K562 (cell line): ENCODE results near the gene FGF21. TPM values are rescaled to one million over a fixed set of nuclear protein-coding genes. Genes with fewer than 3 reads are reported as not detected.
A peak's percentile ranks its signal among the peaks of the same experiment; 100 is the strongest.

Experiments used
- CTBP1 ChIP-seq: fragments of 450-650 bp; IDR thresholded peaks from 2 replicates; pipeline ENCODE4 v1.6.1; 2016; ENCODE audit warnings: borderline replicate concordance
- DDX20 ChIP-seq: fragments of 450-650 bp; IDR thresholded peaks from 2 replicates; pipeline ENCODE4 v1.6.1; 2016; ENCODE audit warnings: missing genetic modification characterization, low read depth, mild to moderate bottlenecking, missing compliant biosample characterization, moderate library complexity
- ETV1 ChIP-seq: fragments of 450-650 bp; conservative IDR thresholded peaks from 2 replicates; pipeline ENCODE4 v1.6.1; 2016; ENCODE audit warnings: missing genetic modification characterization, control low read depth, low read depth, missing compliant biosample characterization
- FOXA3 ChIP-seq, 2 experiments: fragments of 450-650 bp in 1 of 2; sonication (generic) in 1 of 2; formaldehyde crosslinking; IDR thresholded peaks in 1 of 2; conservative IDR thresholded peaks in 1 of 2; 2 replicates each; pipeline versions ENCODE4 v1.4.0 to v1.8.0; 2020 to 2022; ENCODE audit warnings: mild to moderate bottlenecking in 2 of 2, missing genetic modification reagents in 1 of 2
- GABPB2 ChIP-seq: fragments of 250-450 bp; sonication (Bioruptor Pico); conservative IDR thresholded peaks from 2 replicates; pipeline ENCODE4 v1.5.1; 2021; ENCODE audit warnings: mild to moderate bottlenecking
- HNRNPL ChIP-seq: fragments of 200-400 bp; formaldehyde crosslinking; IDR thresholded peaks from 2 replicates; pipeline ENCODE4 v1.6.1; 2017; ENCODE audit warnings: low read depth, mild to moderate bottlenecking, low read length
- POLR2G ChIP-seq: fragments of 200-400 bp; formaldehyde crosslinking; IDR thresholded peaks from 2 replicates; pipeline ENCODE4 v1.6.1; 2017; ENCODE audit warnings: low read depth, mild to moderate bottlenecking, antibody characterized with exemption, low read length, moderate library complexity
- ZBTB17 ChIP-seq: fragments of 450-650 bp; formaldehyde crosslinking; IDR thresholded peaks from 2 replicates; pipeline ENCODE4 v1.4.0; 2020; ENCODE audit warnings: mild to moderate bottlenecking
- ZBTB7A ChIP-seq: IDR thresholded peaks from 2 replicates; pipeline ENCODE4 v1.6.1; 2011; ENCODE audit warnings: low read depth, mild to moderate bottlenecking, low read length, moderate library complexity, borderline replicate concordance; ENCODE audit not compliant: control insufficient read depth
- ZC3H4 ChIP-seq: sonication (generic); formaldehyde crosslinking; IDR thresholded peaks from 2 replicates; pipeline ENCODE4 v1.9.0; 2021; ENCODE audit warnings: missing genetic modification reagents, borderline replicate concordance
- polyA plus RNA-seq, 8 experiments: library from polyadenylated mRNA; depleted of rRNA in 4 of 8; stranded (reverse) in 5 of 8; unstranded in 3 of 8; fragments of >200 nt; fragmentation: Nextera tagmentation in 2 of 8; fragmentation: Illumina TruSeq in 1 of 8; extraction: Ambion mirVana in 2 of 8; extraction: Trizol in 1 of 8; gene quantifications; 2 replicates each; pipeline versions ENCODE4 v1.2.1 to v1.2.3, GENCODE V29; 2011 to 2014; ENCODE audit warnings: inconsistent platforms in 1 of 8, missing spikeins in 1 of 8
- total RNA-seq, 7 experiments: library from RNA; depleted of rRNA in 6 of 7; stranded (reverse); fragments of >200 nt in 6 of 7; fragmentation: Illumina TruSeq in 2 of 7; extraction: Trizol in 2 of 7; gene quantifications; 2 replicates each; pipeline versions ENCODE4 v1.2.1 to v1.2.3, GENCODE V29; 2011 to 2021; ENCODE audit warnings: low replicate concordance in 1 of 7

Gene FGF21
- total and polyA plus RNA-seq, 9 of the 15 experiments (the other 6 are each of a cell fraction or from before 2014, with no cell fraction given), result 0.04 to 0.77 (median 0.09) TPM; not detected in 6

- TF ChIP-seq POLR2G (peak; percentile 68), ZBTB7A (peak; percentile 64; the same call in 1 of the 2 replicates), ZBTB17 (no peak), CTBP1 (peak; percentile 46; the same call in 1 of the 2 replicates), FOXA3 (CRISPR knock-in tag; conservative IDR thresholded peaks at IDR 0.05 in 1 of 2, IDR thresholded peaks at IDR 0.05 in 1 of 2) (0 out of 4 replicates have a peak, but pooled peaks of 1 of the 2 experiments have one; percentile 23), GABPB2 (CRISPR knock-in tag) (no peak), DDX20 (tag) (no peak), ZC3H4 (CRISPR knock-in tag) (0 out of 2 replicates have a peak, but pooled peaks have one; percentile 26), ETV1 (tag) (peak; percentile 42), HNRNPL (peak; percentile 36; the same call in 1 of the 2 replicates)
These were observed 2.6 kb upstream of the FGF21 start, which contains the start of gene FUT1 (continued) for GRCh38 chr19:48752496-48753365.
